Hematopoietic multipotent progenitor cell treated with erythropoietin and hydrocortisone succinate and interleukin-3 and kit ligand, for 6 days (in vitro differentiated cells): ENCODE results near the gene IGDCC3.

Source experiments
- DNase-seq: peaks from one replicate; pipeline ENCODE4 v3.0.0-alpha.2; 2015

The IGDCC3 gene

GRCh38 chr15:65285291-65286068, 92.3 kb downstream of the IGDCC3 start:
- DNase-seq: no peak

GRCh38 chr15:65278480-65278879, 99.3 kb downstream of the IGDCC3 start:
- no peak for DNase-seq
